Measurements from ENCODE around the gene ALG10.
"Not testable (repeated sequence)": the region's sequence is repeated elsewhere in the genome, so short reads cannot be mapped to it uniquely, and the experiment has no call there.

ALG10 gene

GRCh38 chr12:34030591-34030990 is 8.3 kb downstream of the ALG10 start:
- H3K9me3 ChIP-seq (ENCODE audit: control insufficient read depth in 1 of 2, low read length in 2 of 2) = no peaks in the 10 kb centered on the region
- H3K36me3 ChIP-seq (ENCODE audit: control insufficient read depth in 1 of 2, insufficient read depth in 2 of 2, low read length in 2 of 2) = no peaks in the 10 kb centered on the region
- no peak overlapping the region for H3K9ac ChIP-seq (ENCODE audit: low read depth in 1 of 2, low read length in 2 of 2)
- no peak overlapping the region for H3K27ac ChIP-seq (ENCODE audit: low read depth, low read length)
- no peaks in the 10 kb centered on the region for H3K27me3 ChIP-seq (ENCODE audit: control insufficient read depth in 1 of 2, insufficient read depth in 2 of 2, low read length in 2 of 2)
- H3K4me1 ChIP-seq (ENCODE audit: control insufficient read depth in 1 of 2, insufficient read depth in 2 of 2, low read length in 2 of 2) = no peaks in the 10 kb centered on the region
- no peak overlapping the region for H3K4me3 ChIP-seq (ENCODE audit: low read depth in 1 of 2, low read length in 2 of 2)

GRCh38 chr12:34033628-34034296 is 11.5 kb downstream of the ALG10 start:
- H3K36me3 ChIP-seq (ENCODE audit: control insufficient read depth in 1 of 2, insufficient read depth in 2 of 2, low read length in 2 of 2) = no peaks in the 10 kb centered on the region
- H3K9ac ChIP-seq (ENCODE audit: low read depth in 1 of 2, low read length in 2 of 2) = no peak overlapping the region
- no peaks in the 10 kb centered on the region for H3K27me3 ChIP-seq (ENCODE audit: control insufficient read depth in 1 of 2, insufficient read depth in 2 of 2, low read length in 2 of 2)
- H3K4me3 ChIP-seq (ENCODE audit: low read depth in 1 of 2, low read length in 2 of 2) = no peak overlapping the region
- no peaks in the 10 kb centered on the region for H3K4me1 ChIP-seq (ENCODE audit: control insufficient read depth in 1 of 2, insufficient read depth in 2 of 2, low read length in 2 of 2)
- no peaks in the 10 kb centered on the region for H3K9me3 ChIP-seq (ENCODE audit: control insufficient read depth in 1 of 2, low read length in 2 of 2)
- H3K27ac ChIP-seq (ENCODE audit: low read depth, low read length) = no peak overlapping the region

- H3K27ac ChIP-seq (ENCODE audit: low read depth, low read length); H3K27me3 ChIP-seq (ENCODE audit: control insufficient read depth in 1 of 2, insufficient read depth in 2 of 2, low read length in 2 of 2); H3K4me3 ChIP-seq (ENCODE audit: low read depth in 1 of 2, low read length in 2 of 2); H3K36me3 ChIP-seq (ENCODE audit: control insufficient read depth in 1 of 2, insufficient read depth in 2 of 2, low read length in 2 of 2); H3K9ac ChIP-seq (ENCODE audit: low read depth in 1 of 2, low read length in 2 of 2); H3K9me3 ChIP-seq (ENCODE audit: control insufficient read depth in 1 of 2, low read length in 2 of 2); H3K4me1 ChIP-seq (ENCODE audit: control insufficient read depth in 1 of 2, insufficient read depth in 2 of 2, low read length in 2 of 2): not testable (repeated sequence)
Observed at GRCh38 chr12:34038357-34038756, 16.1 kb downstream of the ALG10 start.

- Histone ChIP-seq H3K9ac (ENCODE audit: low read depth in 1 of 2, low read length in 2 of 2) (no peak overlapping the region), H3K9me3 (ENCODE audit: control insufficient read depth in 1 of 2, low read length in 2 of 2) (peaks cover 0 to 3% of the 10 kb centered on the region in 2 donors), H3K27me3 (ENCODE audit: control insufficient read depth in 1 of 2, insufficient read depth in 2 of 2, low read length in 2 of 2) (no peaks in the 10 kb centered on the region), H3K4me1 (ENCODE audit: control insufficient read depth in 1 of 2, insufficient read depth in 2 of 2, low read length in 2 of 2) (no peaks in the 10 kb centered on the region), H3K36me3 (ENCODE audit: control insufficient read depth in 1 of 2, insufficient read depth in 2 of 2, low read length in 2 of 2) (no peaks in the 10 kb centered on the region), H3K4me3 (ENCODE audit: low read depth in 1 of 2, low read length in 2 of 2) (no peak overlapping the region), H3K27ac (ENCODE audit: low read depth, low read length) (no peak overlapping the region)
Observed at GRCh38 chr12:34046570-34046969, 24.3 kb downstream of the ALG10 start.

- not testable (repeated sequence) for H3K9ac ChIP-seq (ENCODE audit: low read depth in 1 of 2, low read length in 2 of 2); H3K27me3 ChIP-seq (ENCODE audit: control insufficient read depth in 1 of 2, insufficient read depth in 2 of 2, low read length in 2 of 2); H3K4me1 ChIP-seq (ENCODE audit: control insufficient read depth in 1 of 2, insufficient read depth in 2 of 2, low read length in 2 of 2); H3K4me3 ChIP-seq (ENCODE audit: low read depth in 1 of 2, low read length in 2 of 2); H3K9me3 ChIP-seq (ENCODE audit: control insufficient read depth in 1 of 2, low read length in 2 of 2); H3K36me3 ChIP-seq (ENCODE audit: control insufficient read depth in 1 of 2, insufficient read depth in 2 of 2, low read length in 2 of 2); H3K27ac ChIP-seq (ENCODE audit: low read depth, low read length)
Observed at GRCh38 chr12:34047855-34048254, 25.6 kb downstream of the ALG10 start.

- Histone ChIP-seq H3K27ac (ENCODE audit: low read depth, low read length) (no peak overlapping the region), H3K4me3 (ENCODE audit: low read depth in 1 of 2, low read length in 2 of 2) (no peak overlapping the region), H3K9me3 (ENCODE audit: control insufficient read depth in 1 of 2, low read length in 2 of 2) (peaks cover 0 to 3% of the 10 kb centered on the region in 2 donors), H3K4me1 (ENCODE audit: control insufficient read depth in 1 of 2, insufficient read depth in 2 of 2, low read length in 2 of 2) (no peaks in the 10 kb centered on the region), H3K27me3 (ENCODE audit: control insufficient read depth in 1 of 2, insufficient read depth in 2 of 2, low read length in 2 of 2) (no peaks in the 10 kb centered on the region), H3K9ac (ENCODE audit: low read depth in 1 of 2, low read length in 2 of 2) (no peak overlapping the region), H3K36me3 (ENCODE audit: control insufficient read depth in 1 of 2, insufficient read depth in 2 of 2, low read length in 2 of 2) (no peaks in the 10 kb centered on the region)
Observed at GRCh38 chr12:34048714-34049113, 26.4 kb downstream of the ALG10 start.

GRCh38 chr12:34051486-34051885 is 29.2 kb downstream of the ALG10 start:
- Histone ChIP-seq H3K36me3 (ENCODE audit: control insufficient read depth in 1 of 2, insufficient read depth in 2 of 2, low read length in 2 of 2) (no peaks in the 10 kb centered on the region), H3K27ac (ENCODE audit: low read depth, low read length) (no peak overlapping the region), H3K9me3 (ENCODE audit: control insufficient read depth in 1 of 2, low read length in 2 of 2) (peaks cover 0 to 3% of the 10 kb centered on the region in 2 donors), H3K9ac (ENCODE audit: low read depth in 1 of 2, low read length in 2 of 2) (no peak overlapping the region), H3K4me3 (ENCODE audit: low read depth in 1 of 2, low read length in 2 of 2) (no peak overlapping the region), H3K4me1 (ENCODE audit: control insufficient read depth in 1 of 2, insufficient read depth in 2 of 2, low read length in 2 of 2) (no peaks in the 10 kb centered on the region), H3K27me3 (ENCODE audit: control insufficient read depth in 1 of 2, insufficient read depth in 2 of 2, low read length in 2 of 2) (no peaks in the 10 kb centered on the region)

- Histone ChIP-seq H3K9ac (ENCODE audit: low read depth in 1 of 2, low read length in 2 of 2) (no peak overlapping the region), H3K27ac (ENCODE audit: low read depth, low read length) (no peak overlapping the region), H3K4me3 (ENCODE audit: low read depth in 1 of 2, low read length in 2 of 2) (no peak overlapping the region), H3K27me3 (ENCODE audit: control insufficient read depth in 1 of 2, insufficient read depth in 2 of 2, low read length in 2 of 2) (no peaks in the 10 kb centered on the region), H3K36me3 (ENCODE audit: control insufficient read depth in 1 of 2, insufficient read depth in 2 of 2, low read length in 2 of 2) (no peaks in the 10 kb centered on the region), H3K4me1 (ENCODE audit: control insufficient read depth in 1 of 2, insufficient read depth in 2 of 2, low read length in 2 of 2) (no peaks in the 10 kb centered on the region), H3K9me3 (ENCODE audit: control insufficient read depth in 1 of 2, low read length in 2 of 2) (no peaks in the 10 kb centered on the region)
Observed at GRCh38 chr12:34054938-34055337, 32.6 kb downstream of the ALG10 start.

Data from duodenal mucosa (tissue), 2 donors.